ENCODE data around the gene SUPT16H.
A peak's percentile ranks its signal among the peaks of the same experiment; 100 is the strongest.
"Not testable (repeated sequence)": the region's sequence is repeated elsewhere in the genome, so short reads cannot be mapped to it uniquely, and the experiment has no call there.

Gene SUPT16H

DNA sequence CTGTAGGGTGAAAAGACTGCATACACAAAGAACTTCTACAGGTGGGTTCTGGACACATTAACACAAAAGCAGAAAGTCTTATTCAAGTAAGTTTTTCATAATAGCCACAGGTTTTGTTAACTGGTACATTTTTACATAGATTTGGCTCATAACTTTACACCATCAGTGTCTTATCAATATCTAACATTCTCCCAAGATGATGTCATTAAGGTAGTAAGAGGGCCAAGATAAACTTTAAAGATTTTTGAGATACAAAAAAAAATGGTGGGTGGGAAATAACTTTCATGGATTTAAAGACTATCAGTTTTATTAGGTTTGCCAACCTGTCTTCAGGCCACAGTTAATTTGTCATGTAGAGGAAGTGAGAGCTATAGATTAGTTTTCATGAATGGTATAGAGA is 1.7 kb downstream of the SUPT16H start (continued):
- 0 out of 2 replicates have a peak, but pooled peaks have one; percentile 29 for TF ChIP-seq SCRT1 (tag by site-specific recombination; IDR thresholded peaks at IDR 0.05; ENCODE audit: borderline replicate concordance)
- TF ChIP-seq KLF16 (tag by site-specific recombination; IDR thresholded peaks at IDR 0.05) = no peak
- TF ChIP-seq IKZF3 (tag by site-specific recombination; IDR thresholded peaks at IDR 0.05) = no peak
- TF ChIP-seq, protein P1, sequence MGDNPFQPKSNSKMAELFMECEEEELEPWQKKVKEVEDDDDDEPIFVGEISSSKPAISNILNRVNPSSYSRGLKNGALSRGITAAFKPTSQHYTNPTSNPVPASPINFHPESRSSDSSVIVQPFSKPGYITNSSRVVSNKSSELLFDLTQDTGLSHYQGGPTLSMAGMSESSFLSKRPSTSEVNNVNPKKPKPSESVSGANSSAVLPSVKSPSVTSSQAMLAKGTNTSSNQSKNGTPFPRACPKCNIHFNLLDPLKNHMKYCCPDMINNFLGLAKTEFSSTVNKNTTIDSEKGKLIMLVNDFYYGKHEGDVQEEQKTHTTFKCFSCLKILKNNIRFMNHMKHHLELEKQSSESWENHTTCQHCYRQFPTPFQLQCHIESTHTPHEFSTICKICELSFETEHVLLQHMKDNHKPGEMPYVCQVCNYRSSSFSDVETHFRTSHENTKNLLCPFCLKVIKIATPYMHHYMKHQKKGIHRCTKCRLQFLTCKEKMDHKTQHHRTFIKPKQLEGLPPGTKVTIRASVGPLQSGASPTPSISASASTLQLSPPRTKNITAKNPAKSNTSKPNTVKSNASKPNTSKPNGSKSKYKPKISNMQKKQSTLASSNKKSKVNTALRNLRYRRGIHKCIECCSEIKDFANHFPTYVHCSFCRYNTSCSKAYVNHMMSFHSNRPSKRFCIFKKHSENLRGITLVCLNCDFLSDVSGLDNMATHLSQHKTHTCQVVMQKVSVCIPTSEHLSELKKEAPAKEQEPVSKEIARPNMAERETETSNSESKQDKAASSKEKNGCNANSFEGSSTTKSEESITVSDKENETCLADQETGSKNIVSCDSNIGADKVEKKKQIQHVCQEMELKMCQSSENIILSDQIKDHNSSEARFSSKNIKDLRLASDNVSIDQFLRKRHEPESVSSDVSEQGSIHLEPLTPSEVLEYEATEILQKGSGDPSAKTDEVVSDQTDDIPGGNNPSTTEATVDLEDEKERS (tag by site-specific recombination; IDR thresholded peaks at IDR 0.05) = no peak

DNA sequence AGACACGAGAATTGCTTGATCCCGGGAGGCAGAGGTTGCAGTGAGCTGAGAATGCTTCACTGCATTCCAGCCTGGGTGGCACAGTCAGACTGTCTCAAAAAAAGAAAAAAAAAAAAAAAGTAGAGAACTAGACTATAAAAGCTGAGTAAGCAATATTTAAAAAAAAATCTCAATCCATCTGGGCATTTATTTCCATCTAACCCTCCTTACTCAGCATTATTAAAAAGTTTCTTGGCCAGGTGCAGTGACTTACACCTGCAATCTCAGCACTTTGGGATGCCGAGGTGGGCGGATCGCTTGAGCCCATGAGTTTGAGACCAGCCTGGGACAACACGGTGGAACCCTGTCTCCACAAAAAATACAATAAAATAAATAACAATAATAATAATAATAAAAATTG is 4.5 kb downstream of the SUPT16H start:
- Histone ChIP-seq H3K4me3 (ENCODE audit: low read depth, low read length) (no peak overlapping the region), H3K4me1 (ENCODE audit: control insufficient read depth, insufficient read depth, low read length) (peaks cover 16% of the 10 kb centered on the region), H3K27ac (ENCODE audit: extremely low read depth, low read depth, low read length) (no peak overlapping the region), H3K9me3 (ENCODE audit: control insufficient read depth, insufficient read depth, low read depth, low read length) (no peaks in the 10 kb centered on the region), H3K36me3 (ENCODE audit: control insufficient read depth in 2 of 2, insufficient read depth in 1 of 2, low read length in 2 of 2) (peaks cover 35 to 54% of the 10 kb centered on the region in 2 experiments)
- ChIA-PET CTCF (no interaction called here), POLR2A (interaction anchor here (1.2 kb wide), 1 partner anchor 23 kb away, joined by 3 read pairs; no protein-coding TSS in a partner anchor)
- TF ChIP-seq, protein P2, sequence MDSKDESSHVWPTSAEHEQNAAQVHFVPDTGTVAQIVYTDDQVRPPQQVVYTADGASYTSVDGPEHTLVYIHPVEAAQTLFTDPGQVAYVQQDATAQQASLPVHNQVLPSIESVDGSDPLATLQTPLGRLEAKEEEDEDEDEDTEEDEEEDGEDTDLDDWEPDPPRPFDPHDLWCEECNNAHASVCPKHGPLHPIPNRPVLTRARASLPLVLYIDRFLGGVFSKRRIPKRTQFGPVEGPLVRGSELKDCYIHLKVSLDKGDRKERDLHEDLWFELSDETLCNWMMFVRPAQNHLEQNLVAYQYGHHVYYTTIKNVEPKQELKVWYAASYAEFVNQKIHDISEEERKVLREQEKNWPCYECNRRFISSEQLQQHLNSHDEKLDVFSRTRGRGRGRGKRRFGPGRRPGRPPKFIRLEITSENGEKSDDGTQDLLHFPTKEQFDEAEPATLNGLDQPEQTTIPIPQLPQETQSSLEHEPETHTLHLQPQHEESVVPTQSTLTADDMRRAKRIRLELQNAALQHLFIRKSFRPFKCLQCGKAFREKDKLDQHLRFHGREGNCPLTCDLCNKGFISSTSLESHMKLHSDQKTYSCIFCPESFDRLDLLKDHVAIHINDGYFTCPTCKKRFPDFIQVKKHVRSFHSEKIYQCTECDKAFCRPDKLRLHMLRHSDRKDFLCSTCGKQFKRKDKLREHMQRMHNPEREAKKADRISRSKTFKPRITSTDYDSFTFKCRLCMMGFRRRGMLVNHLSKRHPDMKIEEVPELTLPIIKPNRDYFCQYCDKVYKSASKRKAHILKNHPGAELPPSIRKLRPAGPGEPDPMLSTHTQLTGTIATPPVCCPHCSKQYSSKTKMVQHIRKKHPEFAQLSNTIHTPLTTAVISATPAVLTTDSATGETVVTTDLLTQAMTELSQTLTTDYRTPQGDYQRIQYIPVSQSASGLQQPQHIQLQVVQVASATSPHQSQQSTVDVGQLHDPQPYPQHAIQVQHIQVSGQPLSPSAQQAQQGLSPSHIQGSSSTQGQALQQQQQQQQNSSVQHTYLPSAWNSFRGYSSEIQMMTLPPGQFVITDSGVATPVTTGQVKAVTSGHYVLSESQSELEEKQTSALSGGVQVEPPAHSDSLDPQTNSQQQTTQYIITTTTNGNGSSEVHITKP (tag by site-specific recombination; IDR thresholded peaks at IDR 0.05) = peak; percentile 45
- no peak for TF ChIP-seq ZNF132 (tag by site-specific recombination; IDR thresholded peaks at IDR 0.05; ENCODE audit: borderline replicate concordance)

DNA sequence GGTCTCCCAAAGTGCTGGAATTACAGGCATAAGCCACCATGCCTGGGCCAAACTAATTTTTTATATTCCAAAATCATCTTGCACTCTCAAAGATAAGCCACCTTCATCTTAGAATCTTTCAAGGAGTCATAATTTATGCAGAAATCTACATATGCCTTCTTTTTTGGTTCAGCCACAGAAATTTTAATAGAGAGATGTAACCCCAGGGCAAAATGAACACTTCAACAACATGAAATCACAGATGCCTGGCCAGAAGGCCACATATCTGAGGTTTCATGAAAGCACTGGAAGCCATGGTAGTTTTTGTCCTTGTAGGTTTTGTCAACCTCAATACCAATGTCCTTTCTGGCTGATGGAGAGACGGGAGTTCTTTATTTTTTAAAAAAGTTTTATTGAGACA is 9.8 kb downstream of the SUPT16H start:
- no peak for TF ChIP-seq ZEB2 (tag by site-specific recombination; IDR thresholded peaks at IDR 0.05)
- Histone ChIP-seq H3K36me3 (ENCODE audit: control insufficient read depth in 2 of 2, insufficient read depth in 1 of 2, low read length in 2 of 2) (peaks cover 60 to 82% of the 10 kb centered on the region in 2 experiments), H3K4me1 (ENCODE audit: control insufficient read depth, insufficient read depth, low read length) (no peaks in the 10 kb centered on the region), H3K27ac (ENCODE audit: extremely low read depth, low read depth, low read length) (no peak overlapping the region), H3K9me3 (ENCODE audit: control insufficient read depth, insufficient read depth, low read depth, low read length) (no peaks in the 10 kb centered on the region), H3K4me3 (ENCODE audit: low read depth, low read length) (no peak overlapping the region)
- POLR2A ChIA-PET = no interaction called here
- CTCF ChIA-PET = no interaction called here

DNA sequence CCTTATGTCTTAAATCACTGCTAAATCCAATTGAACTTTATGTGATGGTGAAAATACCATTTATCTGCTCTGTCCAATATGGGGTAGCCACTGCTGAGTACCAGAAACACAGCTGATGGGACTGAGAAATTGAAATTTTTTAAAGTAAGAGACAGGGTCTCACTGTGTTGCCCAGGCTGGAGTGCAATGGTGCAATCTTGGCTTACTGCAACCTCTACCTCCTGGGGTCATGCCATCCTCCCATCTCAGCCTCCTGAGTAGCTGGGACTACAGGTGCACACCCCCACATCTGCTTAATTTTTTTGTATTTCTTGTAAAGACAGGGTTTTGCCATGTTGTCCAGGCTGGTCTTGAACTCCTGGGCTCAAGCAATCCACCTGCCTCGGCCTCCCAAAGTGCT is 11.0 kb downstream of the SUPT16H start:
- TF ChIP-seq ZNF121 (tag by site-specific recombination; IDR thresholded peaks at IDR 0.05) = peak; percentile 66; the same call in 1 of the 2 replicates
- H3K27ac ChIP-seq (ENCODE audit: extremely low read depth, low read depth, low read length); H3K9me3 ChIP-seq (ENCODE audit: control insufficient read depth, insufficient read depth, low read depth, low read length); H3K4me1 ChIP-seq (ENCODE audit: control insufficient read depth, insufficient read depth, low read length); POLR2A ChIA-PET; H3K4me3 ChIP-seq (ENCODE audit: low read depth, low read length): not testable (repeated sequence)
- peaks cover 60 to 86% of the 10 kb centered on the region in 2 experiments for H3K36me3 ChIP-seq (ENCODE audit: control insufficient read depth in 2 of 2, insufficient read depth in 1 of 2, low read length in 2 of 2)
- CTCF ChIA-PET = interaction anchor here (0.6 kb wide), 1 partner anchor 283 kb away, joined by 4 read pairs; no protein-coding TSS in a partner anchor
